Measurements from ENCODE around the gene COL16A1. TPM values are rescaled to one million over a fixed set of nuclear protein-coding genes. Genes with fewer than 3 reads are reported as not detected.

COL16A1 gene
- total RNA-seq, 1 experiment from 2014 or later, result 6.2 TPM

DNA sequence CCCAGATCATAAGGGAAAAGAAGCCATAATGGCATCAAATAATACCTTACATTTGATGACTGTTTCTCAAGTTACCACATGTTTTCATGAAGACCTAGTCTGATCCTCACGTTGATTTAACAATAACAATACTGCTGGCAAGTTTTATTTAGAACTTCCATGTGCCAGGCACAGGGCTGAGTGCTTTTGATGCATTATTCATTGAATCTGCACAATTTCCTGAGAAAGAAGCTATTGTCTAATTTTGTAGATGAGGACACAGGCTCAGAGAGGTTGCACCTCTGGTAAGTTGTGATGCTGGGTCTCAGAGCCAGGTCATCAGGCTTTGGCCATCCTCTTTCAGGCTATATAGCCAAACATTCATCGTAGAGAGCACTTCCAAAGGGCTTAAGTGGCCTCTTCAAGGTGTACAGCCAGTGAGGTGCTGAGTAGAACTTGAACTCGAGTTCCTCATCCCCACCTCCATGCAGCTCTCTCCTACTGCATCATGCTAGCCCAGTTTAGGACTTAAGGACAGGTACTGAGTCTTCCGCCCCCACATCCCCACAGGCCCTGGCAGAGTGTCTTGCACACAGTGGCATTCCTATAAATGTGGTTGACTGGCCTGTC lies 50.8 kb downstream of the COL16A1 start:
- Histone ChIP-seq H3K23me2 (ENCODE audit: insufficient read length, low read depth, low read length, poor library complexity, severe bottlenecking) (no peaks in the 10 kb centered on the region), H4K8ac (replicated peaks; ENCODE audit: insufficient read length, low read depth, low read length) (no peak overlapping the region), H2BK15ac (ENCODE audit: low read depth, low read length) (no peak overlapping the region), H4K91ac (ENCODE audit: insufficient read length, low read depth, low read length) (no peak overlapping the region), H3K79me1 (ENCODE audit: insufficient read depth, low read depth, low read length, poor library complexity, severe bottlenecking) (no peaks in the 10 kb centered on the region), H2BK5ac (ENCODE audit: insufficient read length, low read length) (no peak overlapping the region), H3K18ac (ENCODE audit: insufficient read length, low read depth, low read length) (no peak overlapping the region), H4K20me1 (ENCODE audit: control insufficient read depth, insufficient read depth, insufficient read length) (no peaks in the 10 kb centered on the region), H3K27ac (ENCODE audit: insufficient read length, low read depth, low read length) (no peak overlapping the region), H3K4ac (ENCODE audit: low read depth, low read length) (no peak overlapping the region), H3K14ac (ENCODE audit: insufficient read depth, low read length) (no peak overlapping the region), H3K79me2 (ENCODE audit: insufficient read depth, low read length) (no peaks in the 10 kb centered on the region), H4K5ac (ENCODE audit: insufficient read length, low read depth, low read length) (no peak overlapping the region), H2BK20ac (ENCODE audit: low read depth, low read length, poor library complexity, severe bottlenecking) (no peak overlapping the region), H3K4me2 (ENCODE audit: insufficient read depth, insufficient read length, low read length) (no peak overlapping the region), H2BK12ac (ENCODE audit: insufficient read length, low read depth, low read length) (no peak overlapping the region), H2BK120ac (ENCODE audit: low read depth, low read length, poor library complexity, severe bottlenecking) (no peak overlapping the region), H3K9me3 (ENCODE audit: control insufficient read depth, low read depth, low read length) (no peaks in the 10 kb centered on the region), H3K9ac (ENCODE audit: extremely low read depth, insufficient read length, low read length) (no peak overlapping the region), H2AK5ac (ENCODE audit: insufficient read length, low read length) (no peak overlapping the region), H3T11ph (ENCODE audit: low read length) (no peak overlapping the region), H3K56ac (ENCODE audit: insufficient read length, low read depth, low read length) (no peak overlapping the region), H3K4me1 (ENCODE audit: insufficient read depth, low read length) (no peaks in the 10 kb centered on the region; the same call in 1 of the 2 replicates), H3K23ac (ENCODE audit: insufficient read length, low read depth, low read length) (no peak overlapping the region), H3K27me3 (ENCODE audit: insufficient read depth, low read length) (no peaks in the 10 kb centered on the region), H2AFZ (ENCODE audit: low read length) (no peak overlapping the region)
- TF ChIP-seq, protein P1, sequence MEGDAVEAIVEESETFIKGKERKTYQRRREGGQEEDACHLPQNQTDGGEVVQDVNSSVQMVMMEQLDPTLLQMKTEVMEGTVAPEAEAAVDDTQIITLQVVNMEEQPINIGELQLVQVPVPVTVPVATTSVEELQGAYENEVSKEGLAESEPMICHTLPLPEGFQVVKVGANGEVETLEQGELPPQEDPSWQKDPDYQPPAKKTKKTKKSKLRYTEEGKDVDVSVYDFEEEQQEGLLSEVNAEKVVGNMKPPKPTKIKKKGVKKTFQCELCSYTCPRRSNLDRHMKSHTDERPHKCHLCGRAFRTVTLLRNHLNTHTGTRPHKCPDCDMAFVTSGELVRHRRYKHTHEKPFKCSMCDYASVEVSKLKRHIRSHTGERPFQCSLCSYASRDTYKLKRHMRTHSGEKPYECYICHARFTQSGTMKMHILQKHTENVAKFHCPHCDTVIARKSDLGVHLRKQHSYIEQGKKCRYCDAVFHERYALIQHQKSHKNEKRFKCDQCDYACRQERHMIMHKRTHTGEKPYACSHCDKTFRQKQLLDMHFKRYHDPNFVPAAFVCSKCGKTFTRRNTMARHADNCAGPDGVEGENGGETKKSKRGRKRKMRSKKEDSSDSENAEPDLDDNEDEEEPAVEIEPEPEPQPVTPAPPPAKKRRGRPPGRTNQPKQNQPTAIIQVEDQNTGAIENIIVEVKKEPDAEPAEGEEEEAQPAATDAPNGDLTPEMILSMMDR (conservative IDR thresholded peaks at IDR 0.05), result no peak
- Mint-ChIP-seq H3K27me3 (ENCODE audit: low read depth) (peaks cover 5% of the 10 kb centered on the region), H3K4me1 (no peaks in the 10 kb centered on the region), H3K4me3 (no peak overlapping the region), H3K36me3 (ENCODE audit: insufficient read depth in 1 of 3, low read depth in 3 of 3) (no peaks in the 10 kb centered on the region; a peak in 1 of 7 replicates), H3K9me3 (no peaks in the 10 kb centered on the region), H3K27ac (no peak overlapping the region)
- no peak for DNase-seq
- WGBS (ENCODE audit: extremely low coverage, insufficient read length, low lambda C conversion rate), result no CpG with 5 or more reads among the region's 4 CpGs

All from H9 (cell line).